Gastrocnemius medialis (tissue), 4 donors: ENCODE measurements around the gene LILRB4. TPM values are rescaled to one million over a fixed set of nuclear protein-coding genes. Genes with fewer than 3 reads are reported as not detected.

Source experiments
- ATAC-seq, 2 donors: fragments of 150-250 bp; one replicate each; pipeline ENCODE4 v1.9.1; 2016
- DNase-seq, 2 donors: peaks; one replicate each; pipeline ENCODE4 v3.0.0-alpha.2; 2019
- H3K27ac ChIP-seq, 4 donors: fragments of 200-600 bp; sonication (generic); 1 replicate in 1 of 4; 2 replicates in 3 of 4; pipeline ENCODE4 v1.5.1; 2016 to 2018; ENCODE audit warnings: mild to moderate bottlenecking in 2 of 4, moderate library complexity in 1 of 4
- H3K27me3 ChIP-seq, 3 donors: fragments of 200-600 bp; sonication (generic) in 2 of 3; 1 replicate in 1 of 3; 2 replicates in 2 of 3; pipeline versions ENCODE4 v1.5.1 to v1.6.0; 2016 to 2019; ENCODE audit warnings: mild to moderate bottlenecking in 1 of 3, moderate library complexity in 1 of 3
- H3K36me3 ChIP-seq, 2 donors: fragments of 200-600 bp; sonication (generic) in 1 of 2; one replicate each; pipeline ENCODE4 v1.5.1; 2017 to 2018
- H3K4me1 ChIP-seq, 2 donors: fragments of 200-600 bp; sonication (generic) in 1 of 2; one replicate each; pipeline ENCODE4 v1.5.1; 2016 to 2017; ENCODE audit warnings: mild to moderate bottlenecking in 2 of 2
- H3K4me3 ChIP-seq, 4 donors: fragments of 200-600 bp; sonication (generic) in 3 of 4; 1 replicate in 1 of 4; 2 replicates in 3 of 4; pipeline ENCODE4 v1.5.1; 2016 to 2019; ENCODE audit warnings: mild to moderate bottlenecking in 2 of 4
- H3K9me3 ChIP-seq, 3 donors: fragments of 200-600 bp; sonication (generic) in 2 of 3; 1 replicate in 1 of 3; 2 replicates in 2 of 3; pipeline ENCODE4 v1.5.1; 2016 to 2019
- POLR2A ChIP-seq, 2 donors: fragments of 450-650 bp; IDR thresholded peaks; one replicate each; pipeline ENCODE4 v1.6.1; 2017; ENCODE audit warnings: antibody characterized with exemption in 2 of 2, mild to moderate bottlenecking in 2 of 2, moderate library complexity in 2 of 2
- in situ Hi-C, 4 donors: fragments of 200-750 bp; cut with MboI; loops; one replicate each; pipeline versions ENCODE4 v1.15.0 to v1.8.0; 2017; ENCODE audit warnings: low sequenced_read_pairs in 4 of 4
- intact Hi-C: fragments of 100-400 bp; cut with DNase I; formaldehyde crosslinking; loops from one replicate; pipeline ENCODE4 v1.15.1; 2023; ENCODE audit warnings: low total_unique reads
- total RNA-seq, 4 donors: library from RNA; depleted of rRNA; stranded (reverse); fragments of >200 nt; gene quantifications; one replicate each; pipeline versions ENCODE4 v1.1.0 to v1.2.3, GENCODE V29; 2016
- TF ChIP-seq, protein P1 (sequence below), 5 experiments: fragments of 450-650 bp in 3 of 5; fragments of 200-600 bp in 2 of 5; sonication (generic) in 2 of 5; IDR thresholded peaks in 4 of 5; conservative IDR thresholded peaks in 1 of 5; 1 replicate in 4 of 5; 2 replicates in 1 of 5; pipeline ENCODE4 v1.5.1; 2016 to 2019; ENCODE audit warnings: antibody characterized with exemption in 5 of 5, mild to moderate bottlenecking in 3 of 5, moderate library complexity in 3 of 5

LILRB4 gene
- total RNA-seq, 4 donors from 2014 or later = 0.24 to 4.0 (median 1.0) TPM

DNA sequence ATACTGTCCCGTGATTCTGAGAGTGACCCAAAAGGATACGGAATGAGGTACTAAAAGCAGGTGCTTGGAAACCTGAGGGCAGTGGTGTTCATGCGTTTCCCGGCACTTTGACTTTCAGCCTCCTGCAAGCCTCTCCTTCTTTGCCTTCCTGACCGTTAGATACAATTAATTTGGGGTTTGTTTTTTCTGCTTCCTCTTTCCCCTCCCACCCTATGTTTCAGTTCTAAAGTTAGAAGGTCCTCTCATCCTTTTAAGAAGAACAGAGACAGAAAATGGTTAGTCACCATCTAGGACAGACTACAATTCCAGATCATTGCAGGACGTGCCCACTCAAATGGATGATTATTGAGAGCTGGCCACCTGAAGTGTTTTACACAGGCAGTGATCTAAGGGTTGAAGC lies 1.8 kb upstream of the LILRB4 start:
- Histone ChIP-seq H3K9me3 (no peaks in the 10 kb centered on the region), H3K36me3 (no peaks in the 10 kb centered on the region), H3K27ac (no peak overlapping the region), H3K27me3 (no peaks in the 10 kb centered on the region), H3K4me1 (no peaks in the 10 kb centered on the region), H3K4me3 (no peak overlapping the region)
- TF ChIP-seq POLR2A (IDR thresholded peaks at IDR 0.05) = no peak
- TF ChIP-seq, protein P1, sequence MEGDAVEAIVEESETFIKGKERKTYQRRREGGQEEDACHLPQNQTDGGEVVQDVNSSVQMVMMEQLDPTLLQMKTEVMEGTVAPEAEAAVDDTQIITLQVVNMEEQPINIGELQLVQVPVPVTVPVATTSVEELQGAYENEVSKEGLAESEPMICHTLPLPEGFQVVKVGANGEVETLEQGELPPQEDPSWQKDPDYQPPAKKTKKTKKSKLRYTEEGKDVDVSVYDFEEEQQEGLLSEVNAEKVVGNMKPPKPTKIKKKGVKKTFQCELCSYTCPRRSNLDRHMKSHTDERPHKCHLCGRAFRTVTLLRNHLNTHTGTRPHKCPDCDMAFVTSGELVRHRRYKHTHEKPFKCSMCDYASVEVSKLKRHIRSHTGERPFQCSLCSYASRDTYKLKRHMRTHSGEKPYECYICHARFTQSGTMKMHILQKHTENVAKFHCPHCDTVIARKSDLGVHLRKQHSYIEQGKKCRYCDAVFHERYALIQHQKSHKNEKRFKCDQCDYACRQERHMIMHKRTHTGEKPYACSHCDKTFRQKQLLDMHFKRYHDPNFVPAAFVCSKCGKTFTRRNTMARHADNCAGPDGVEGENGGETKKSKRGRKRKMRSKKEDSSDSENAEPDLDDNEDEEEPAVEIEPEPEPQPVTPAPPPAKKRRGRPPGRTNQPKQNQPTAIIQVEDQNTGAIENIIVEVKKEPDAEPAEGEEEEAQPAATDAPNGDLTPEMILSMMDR (IDR thresholded peaks at IDR 0.05 in 4 of 5, conservative IDR thresholded peaks at IDR 0.05 in 1 of 5) = no peak
- ATAC-seq (no peak), DNase-seq (no peak)
- in situ Hi-C loops (no loop called here), intact Hi-C loops (no loop called here)

DNA sequence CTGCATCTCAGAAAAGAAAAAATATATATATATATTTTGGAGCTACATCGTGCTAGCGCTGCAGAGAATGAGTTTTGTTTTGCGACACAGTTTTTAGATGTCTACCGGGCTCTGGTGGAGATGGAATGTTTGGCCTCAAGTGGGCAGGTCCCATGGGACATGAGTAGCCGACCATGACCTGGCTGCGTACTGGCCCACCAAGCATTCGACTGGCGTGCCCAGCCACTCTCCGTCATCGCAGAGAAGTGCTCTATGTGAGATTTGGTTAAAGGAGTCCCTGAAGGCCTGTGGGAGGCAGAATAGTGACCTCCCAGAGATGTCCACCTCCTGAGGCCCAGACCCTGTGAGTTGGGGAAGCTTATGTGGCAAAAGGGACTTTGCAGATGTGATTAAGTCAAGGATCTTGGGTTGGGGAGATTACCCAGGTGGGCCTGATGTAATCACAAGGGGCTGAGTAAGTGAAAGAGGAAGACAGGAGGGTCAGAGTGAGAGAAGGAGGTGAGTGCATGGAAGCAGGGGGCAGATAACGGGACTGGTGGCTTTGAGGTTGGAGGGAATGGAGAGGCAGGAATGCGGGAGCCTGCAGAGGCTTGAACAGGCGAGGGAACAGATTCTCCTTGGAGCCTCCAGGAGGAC lies 821 bp upstream of the LILRB4 start:
- TF ChIP-seq, protein P1 (IDR thresholded peaks at IDR 0.05 in 4 of 5, conservative IDR thresholded peaks at IDR 0.05 in 1 of 5) = no peak
- TF ChIP-seq POLR2A (IDR thresholded peaks at IDR 0.05) = no peak
- Histone ChIP-seq H3K9me3 (no peaks in the 10 kb centered on the region), H3K36me3 (no peaks in the 10 kb centered on the region), H3K4me1 (no peaks in the 10 kb centered on the region), H3K27ac (no peak overlapping the region), H3K27me3 (no peaks in the 10 kb centered on the region), H3K4me3 (no peak overlapping the region)
- ATAC-seq (no peak), DNase-seq (no peak)
- intact Hi-C loops (no loop called here), in situ Hi-C loops (no loop called here)

DNA sequence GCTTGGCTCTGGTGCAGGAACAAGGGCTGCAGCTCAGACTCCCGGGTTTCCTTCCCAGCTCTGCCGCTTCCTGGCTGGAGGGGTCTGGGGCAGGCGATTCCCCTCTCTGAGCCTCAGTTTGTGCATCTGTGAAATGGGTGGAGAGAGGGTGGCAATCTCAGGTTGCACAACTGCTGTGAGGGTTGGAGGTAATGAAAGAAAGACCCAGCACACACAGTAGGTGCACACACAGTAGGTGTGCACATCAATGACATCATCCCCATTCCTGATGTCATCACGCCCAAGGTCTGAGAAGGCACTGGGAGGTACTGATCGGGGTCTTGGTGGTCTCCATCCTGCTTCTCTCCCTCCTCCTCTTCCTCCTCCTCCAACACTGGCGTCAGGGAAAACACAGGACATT lies 2.7 kb downstream of the LILRB4 start:
- H3K36me3 ChIP-seq = no peaks in the 10 kb centered on the region
- no peak overlapping the region for H3K27ac ChIP-seq
- H3K27me3 ChIP-seq = no peaks in the 10 kb centered on the region
- H3K9me3 ChIP-seq = no peaks in the 10 kb centered on the region
- TF ChIP-seq, protein P1 (IDR thresholded peaks at IDR 0.05 in 4 of 5, conservative IDR thresholded peaks at IDR 0.05 in 1 of 5) = no peak
- no peak for TF ChIP-seq POLR2A (IDR thresholded peaks at IDR 0.05)
- intact Hi-C loops = no loop called here
- H3K4me3 ChIP-seq = no peak overlapping the region
- DNase-seq (no peak), ATAC-seq (no peak)
- no peaks in the 10 kb centered on the region for H3K4me1 ChIP-seq
- in situ Hi-C loops = no loop called here

DNA sequence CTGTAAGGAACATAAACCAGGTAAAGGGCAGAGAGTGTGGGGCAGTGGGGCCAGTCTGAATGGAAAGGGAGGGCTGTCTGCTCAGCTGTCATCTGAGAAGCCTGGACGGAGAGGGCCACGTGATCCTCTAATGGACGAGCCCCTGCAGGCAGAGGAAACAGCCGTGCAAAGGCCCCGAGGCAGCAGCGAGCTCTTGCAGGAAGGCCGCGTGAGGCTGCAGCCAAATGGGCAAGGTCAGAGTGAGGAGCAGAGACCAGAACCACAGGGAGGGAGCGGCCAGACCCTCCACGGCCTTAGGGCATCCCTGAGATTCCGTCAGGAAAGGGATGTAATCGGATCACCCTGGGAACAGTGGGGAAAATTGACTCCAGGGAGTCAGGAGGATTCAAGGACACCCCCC lies 4.4 kb downstream of the LILRB4 start:
- no peaks in the 10 kb centered on the region for H3K36me3 ChIP-seq

More for the DNA sequence above, 4.4 kb downstream of the LILRB4 start:
- DNase-seq (no peak), ATAC-seq (no peak)
- H3K9me3 ChIP-seq = no peaks in the 10 kb centered on the region
- no peak overlapping the region for H3K27ac ChIP-seq
- intact Hi-C loops (no loop called here), in situ Hi-C loops (no loop called here)
- TF ChIP-seq POLR2A (IDR thresholded peaks at IDR 0.05) = no peak
- TF ChIP-seq, protein P1 (IDR thresholded peaks at IDR 0.05 in 4 of 5, conservative IDR thresholded peaks at IDR 0.05 in 1 of 5) = no peak
- H3K4me1 ChIP-seq = no peaks in the 10 kb centered on the region
- H3K27me3 ChIP-seq = no peaks in the 10 kb centered on the region
- no peak overlapping the region for H3K4me3 ChIP-seq
